Measurements from ENCODE around the gene CYTH4. TPM values are rescaled to one million over a fixed set of nuclear protein-coding genes. Genes with fewer than 3 reads are reported as not detected.

CYTH4 gene
- total RNA-seq, 2 donors from 2014 or later, result not detected

DNA sequence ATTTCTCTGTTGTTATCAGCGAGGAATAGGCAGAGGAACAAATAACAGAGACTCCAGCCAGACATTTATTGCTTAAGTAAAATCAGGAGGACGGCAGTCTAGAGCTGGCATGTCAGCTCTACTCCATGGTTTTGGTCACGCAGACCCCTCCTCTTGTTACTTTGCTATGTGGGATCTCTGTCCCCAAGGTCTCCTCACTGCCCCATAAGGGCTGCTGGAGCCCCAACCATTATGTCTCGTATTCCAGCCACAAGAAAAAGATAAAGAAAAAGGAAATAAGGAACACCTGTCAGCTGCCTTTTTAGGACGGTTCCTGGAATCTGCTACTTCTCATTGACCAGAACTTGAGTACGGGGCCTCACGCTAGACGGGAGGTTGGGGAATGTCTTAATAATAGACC, 74.6 kb downstream of the CYTH4 start:
- no peak overlapping the region for H3K27ac ChIP-seq (ENCODE audit: low read depth, low read length)
- WGBS, 2 experiments (ENCODE audit: insufficient coverage in 1 of 2, insufficient read length in 1 of 2), result 82 to 83% methylated on average over 6 to 8 of the region's 8 CpGs

GRCh38 chr22:37357446-37358075, 75.3 kb downstream of the CYTH4 start:
- H3K9me3 Mint-ChIP-seq, result no peaks in the 10 kb centered on the region
- H3K4me3 ChIP-seq (ENCODE audit: low read length), result no peak overlapping the region
- no peak overlapping the region for H3K9ac ChIP-seq (ENCODE audit: extremely low read depth, low read length, poor library complexity, severe bottlenecking)
- TF ChIP-seq, protein P1, sequence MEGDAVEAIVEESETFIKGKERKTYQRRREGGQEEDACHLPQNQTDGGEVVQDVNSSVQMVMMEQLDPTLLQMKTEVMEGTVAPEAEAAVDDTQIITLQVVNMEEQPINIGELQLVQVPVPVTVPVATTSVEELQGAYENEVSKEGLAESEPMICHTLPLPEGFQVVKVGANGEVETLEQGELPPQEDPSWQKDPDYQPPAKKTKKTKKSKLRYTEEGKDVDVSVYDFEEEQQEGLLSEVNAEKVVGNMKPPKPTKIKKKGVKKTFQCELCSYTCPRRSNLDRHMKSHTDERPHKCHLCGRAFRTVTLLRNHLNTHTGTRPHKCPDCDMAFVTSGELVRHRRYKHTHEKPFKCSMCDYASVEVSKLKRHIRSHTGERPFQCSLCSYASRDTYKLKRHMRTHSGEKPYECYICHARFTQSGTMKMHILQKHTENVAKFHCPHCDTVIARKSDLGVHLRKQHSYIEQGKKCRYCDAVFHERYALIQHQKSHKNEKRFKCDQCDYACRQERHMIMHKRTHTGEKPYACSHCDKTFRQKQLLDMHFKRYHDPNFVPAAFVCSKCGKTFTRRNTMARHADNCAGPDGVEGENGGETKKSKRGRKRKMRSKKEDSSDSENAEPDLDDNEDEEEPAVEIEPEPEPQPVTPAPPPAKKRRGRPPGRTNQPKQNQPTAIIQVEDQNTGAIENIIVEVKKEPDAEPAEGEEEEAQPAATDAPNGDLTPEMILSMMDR (conservative IDR thresholded peaks at IDR 0.05), result no peak
- no peak overlapping the region for H3K27ac ChIP-seq (ENCODE audit: low read depth, low read length)
- no peaks in the 10 kb centered on the region for H3K27me3 ChIP-seq (ENCODE audit: control insufficient read depth, insufficient read depth, low read length, poor library complexity, severe bottlenecking)
- H3K36me3 Mint-ChIP-seq (ENCODE audit: low read depth), result no peaks in the 10 kb centered on the region
- H3K27me3 Mint-ChIP-seq (ENCODE audit: insufficient read depth), result peaks cover 7% of the 10 kb centered on the region
- H3K4me1 Mint-ChIP-seq, result peaks cover 22% of the 10 kb centered on the region
- H3K27ac Mint-ChIP-seq, result no peak overlapping the region
- H3K9me3 ChIP-seq (ENCODE audit: control insufficient read depth, low read length), result no peaks in the 10 kb centered on the region
- H3K4me1 ChIP-seq (ENCODE audit: control insufficient read depth, insufficient read depth, low read length), result no peaks in the 10 kb centered on the region
- H3K4me3 Mint-ChIP-seq, result no peak overlapping the region
- 85 to 92% methylated on average over 10 of the region's 10 CpGs for WGBS, 2 experiments (ENCODE audit: insufficient coverage in 1 of 2, insufficient read length in 1 of 2)
- H3K36me3 ChIP-seq (ENCODE audit: control insufficient read depth, insufficient read depth, low read length), result no peaks in the 10 kb centered on the region
- no peak for DNase-seq

More for the DNA sequence above, 74.6 kb downstream of the CYTH4 start:
- DNase-seq, result no peak
- H3K36me3 ChIP-seq (ENCODE audit: control insufficient read depth, insufficient read depth, low read length), result no peaks in the 10 kb centered on the region
- Mint-ChIP-seq H3K36me3 (ENCODE audit: low read depth) (no peaks in the 10 kb centered on the region), H3K27ac (no peak overlapping the region), H3K9me3 (no peaks in the 10 kb centered on the region), H3K27me3 (ENCODE audit: insufficient read depth) (peaks cover 7% of the 10 kb centered on the region), H3K4me1 (peaks cover 22% of the 10 kb centered on the region), H3K4me3 (no peak overlapping the region)
- H3K4me3 ChIP-seq (ENCODE audit: low read length), result no peak overlapping the region
- H3K27me3 ChIP-seq (ENCODE audit: control insufficient read depth, insufficient read depth, low read length, poor library complexity, severe bottlenecking), result no peaks in the 10 kb centered on the region
- no peaks in the 10 kb centered on the region for H3K9me3 ChIP-seq (ENCODE audit: control insufficient read depth, low read length)
- TF ChIP-seq, protein P1 (conservative IDR thresholded peaks at IDR 0.05), result no peak
- no peaks in the 10 kb centered on the region for H3K4me1 ChIP-seq (ENCODE audit: control insufficient read depth, insufficient read depth, low read length)
- no peak overlapping the region for H3K9ac ChIP-seq (ENCODE audit: extremely low read depth, low read length, poor library complexity, severe bottlenecking)

GRCh38 chr22:37358386-37358785, 76.1 kb downstream of the CYTH4 start:
- Histone ChIP-seq H3K4me3 (ENCODE audit: low read length) (no peak overlapping the region), H3K4me1 (ENCODE audit: control insufficient read depth, insufficient read depth, low read length) (no peaks in the 10 kb centered on the region), H3K9me3 (ENCODE audit: control insufficient read depth, low read length) (no peaks in the 10 kb centered on the region), H3K9ac (ENCODE audit: extremely low read depth, low read length, poor library complexity, severe bottlenecking) (no peak overlapping the region), H3K27ac (ENCODE audit: low read depth, low read length) (no peak overlapping the region), H3K27me3 (ENCODE audit: control insufficient read depth, insufficient read depth, low read length, poor library complexity, severe bottlenecking) (no peaks in the 10 kb centered on the region), H3K36me3 (ENCODE audit: control insufficient read depth, insufficient read depth, low read length) (no peaks in the 10 kb centered on the region)
- no peaks in the 10 kb centered on the region for H3K9me3 Mint-ChIP-seq
- TF ChIP-seq, protein P1 (conservative IDR thresholded peaks at IDR 0.05), result no peak
- H3K27me3 Mint-ChIP-seq (ENCODE audit: insufficient read depth), result peaks cover 5% of the 10 kb centered on the region
- H3K4me3 Mint-ChIP-seq, result no peak overlapping the region
- peaks cover 22% of the 10 kb centered on the region for H3K4me1 Mint-ChIP-seq
- DNase-seq, result no peak
- 94 to 97% methylated on average over 10 to 11 of the region's 11 CpGs for WGBS, 2 experiments (ENCODE audit: insufficient coverage in 1 of 2, insufficient read length in 1 of 2)
- no peaks in the 10 kb centered on the region for H3K36me3 Mint-ChIP-seq (ENCODE audit: low read depth)
- no peak overlapping the region for H3K27ac Mint-ChIP-seq
